K562 (cell line): ENCODE data around the gene HACE1. TPM values are rescaled to one million over a fixed set of nuclear protein-coding genes. Genes with fewer than 3 reads are reported as not detected.

Experiments used
- CHCHD3 ChIP-seq: fragments of 250-450 bp; sonication (Bioruptor Pico); IDR thresholded peaks from 2 replicates; pipeline ENCODE4 v2.1.2; 2022; ENCODE audit warnings: mild to moderate bottlenecking
- DPF2 ChIP-seq: fragments of 450-650 bp; IDR thresholded peaks from 2 replicates; pipeline ENCODE4 v1.6.1; 2016
- GTF2F1 ChIP-seq: IDR thresholded peaks from 2 replicates; pipeline ENCODE4 v1.6.1; 2011; ENCODE audit warnings: low read depth, low read length, improper control_type of control experiment
- HBP1 ChIP-seq: fragments of 450-650 bp; formaldehyde crosslinking; IDR thresholded peaks from 2 replicates; pipeline ENCODE4 v1.4.0; 2022; ENCODE audit warnings: missing genetic modification characterization
- IFI16 ChIP-seq: fragments of 250-450 bp; sonication (Bioruptor Pico); IDR thresholded peaks from 2 replicates; pipeline ENCODE4 v2.1.2; 2022; ENCODE audit warnings: mild to moderate bottlenecking, inconsistent platforms
- KLF13 ChIP-seq: fragments of 450-650 bp; IDR thresholded peaks from 2 replicates; pipeline ENCODE4 v1.6.1; 2016; ENCODE audit warnings: missing genetic modification characterization, low read depth, mild to moderate bottlenecking, missing compliant biosample characterization, moderate library complexity, borderline replicate concordance
- MECOM ChIP-seq: fragments of 250-450 bp; sonication (Bioruptor Pico); IDR thresholded peaks from 2 replicates; pipeline ENCODE4 v1.8.0; 2022; ENCODE audit warnings: inconsistent platforms
- MIER1 ChIP-seq: fragments of 450-650 bp; IDR thresholded peaks from 2 replicates; pipeline ENCODE4 v1.6.1; 2016; ENCODE audit warnings: antibody characterized with exemption, mild to moderate bottlenecking, low read depth
- NELFE ChIP-seq: IDR thresholded peaks from 2 replicates; pipeline ENCODE4 v1.6.1; 2011; ENCODE audit warnings: mild to moderate bottlenecking; ENCODE audit not compliant: insufficient read depth, insufficient read length
- PCBP1 ChIP-seq: fragments of 200-400 bp; formaldehyde crosslinking; IDR thresholded peaks from 2 replicates; pipeline ENCODE4 v1.6.1; 2018; ENCODE audit warnings: mild to moderate bottlenecking, low read depth, low read length; ENCODE audit not compliant: poor library complexity, severe bottlenecking
- PHF8 ChIP-seq: fragments of 200-600 bp; sonication (generic); IDR thresholded peaks from 2 replicates; pipeline ENCODE4 v1.6.1; 2012; ENCODE audit warnings: mixed run types, mild to moderate bottlenecking, inconsistent platforms, low read length, moderate library complexity, borderline replicate concordance
- PPARD ChIP-seq: fragments of 250-450 bp; sonication (Bioruptor Pico); IDR thresholded peaks from 2 replicates; pipeline ENCODE4 v1.8.0; 2022; ENCODE audit warnings: inconsistent platforms, mild to moderate bottlenecking, moderate library complexity
- TCF7L2 ChIP-seq: fragments of 150-350 bp; IDR thresholded peaks from 2 replicates; pipeline ENCODE4 v1.6.1; 2016; ENCODE audit warnings: low read depth, mild to moderate bottlenecking, low read length, moderate library complexity
- TEAD4 ChIP-seq, 2 experiments: sonication (generic) in 1 of 2; formaldehyde crosslinking in 1 of 2; IDR thresholded peaks; 2 replicates each; pipeline versions ENCODE4 v1.6.1 to v1.8.0; 2012 to 2022; ENCODE audit warnings: borderline replicate concordance in 1 of 2, inconsistent platforms in 1 of 2, low read length in 1 of 2, mild to moderate bottlenecking in 1 of 2, missing genetic modification reagents in 1 of 2
- USF2 ChIP-seq: sonication (generic); formaldehyde crosslinking; IDR thresholded peaks from 2 replicates; pipeline ENCODE4 v1.5.0; 2020; ENCODE audit warnings: missing genetic modification reagents
- ZBTB12 ChIP-seq: fragments of 250-450 bp; sonication (Bioruptor Pico); IDR thresholded peaks from 2 replicates; pipeline ENCODE4 v1.4.0; 2020
- ZNF282 ChIP-seq: sonication (generic); formaldehyde crosslinking; IDR thresholded peaks from 2 replicates; pipeline ENCODE4 v1.8.1; 2023; ENCODE audit warnings: missing genetic modification reagents
- ZNF507 ChIP-seq: conservative IDR thresholded peaks from 2 replicates; pipeline ENCODE4 v1.6.1; 2017; ENCODE audit warnings: missing genetic modification characterization, missing compliant biosample characterization
- ZNF696 ChIP-seq: fragments of 250-450 bp; sonication (Bioruptor Pico); conservative IDR thresholded peaks from 2 replicates; pipeline ENCODE4 v1.4.0; 2020; ENCODE audit warnings: mild to moderate bottlenecking, moderate library complexity
- polyA plus RNA-seq, 8 experiments: library from polyadenylated mRNA; depleted of rRNA in 4 of 8; stranded (reverse) in 5 of 8; unstranded in 3 of 8; fragments of >200 nt; fragmentation: Nextera tagmentation in 2 of 8; fragmentation: Illumina TruSeq in 1 of 8; extraction: Ambion mirVana in 2 of 8; extraction: Trizol in 1 of 8; gene quantifications; 2 replicates each; pipeline versions ENCODE4 v1.2.1 to v1.2.3, GENCODE V29; 2011 to 2014; ENCODE audit warnings: inconsistent platforms in 1 of 8, missing spikeins in 1 of 8
- total RNA-seq, 7 experiments: library from RNA; depleted of rRNA in 6 of 7; stranded (reverse); fragments of >200 nt in 6 of 7; fragmentation: Illumina TruSeq in 2 of 7; extraction: Trizol in 2 of 7; gene quantifications; 2 replicates each; pipeline versions ENCODE4 v1.2.1 to v1.2.3, GENCODE V29; 2011 to 2021; ENCODE audit warnings: low replicate concordance in 1 of 7

Gene HACE1
- total and polyA plus RNA-seq, 9 of the 15 experiments (the other 6 are each of a cell fraction or from before 2014, with no cell fraction given) = 3.6 to 19.9 (median 9.1) TPM

- TF ChIP-seq KLF13 (tag) = no peak
- no peak for TF ChIP-seq NELFE
- no peak for TF ChIP-seq PHF8
- no peak for TF ChIP-seq TCF7L2
- TF ChIP-seq DPF2 = no peak
- TF ChIP-seq IFI16 (CRISPR knock-in tag) = no peak
- peak; percentile 38 for TF ChIP-seq USF2 (CRISPR knock-in tag)
- no peak for TF ChIP-seq ZNF282 (CRISPR knock-in tag)
- TF ChIP-seq ZNF696 (CRISPR knock-in tag) = no peak
- TF ChIP-seq GTF2F1 = no peak
- no peak for TF ChIP-seq TEAD4 (IDR thresholded peaks at IDR 0.05; ENCODE audit: low read length)
- no peak for TF ChIP-seq TEAD4 (CRISPR knock-in tag; IDR thresholded peaks at IDR 0.05; ENCODE audit: borderline replicate concordance)
- no peak for TF ChIP-seq MECOM (CRISPR knock-in tag)
- no peak for TF ChIP-seq ZNF507 (tag)
- no peak for TF ChIP-seq PCBP1
- TF ChIP-seq CHCHD3 (CRISPR knock-in tag) = no peak
- no peak for TF ChIP-seq ZBTB12
- no peak for TF ChIP-seq HBP1 (CRISPR knock-in tag)
- peak; percentile 90 for TF ChIP-seq MIER1
- no peak for TF ChIP-seq PPARD
These were observed 27.6 kb upstream of the HACE1 start (continued) for GRCh38 chr6:104887350-104887749.
